ENCODE results near the gene PARN. TPM values are rescaled to one million over a fixed set of nuclear protein-coding genes. Genes with fewer than 3 reads are reported as not detected.

Gene PARN
- polyA plus RNA-seq, 1 experiment: 18.5 TPM

DNA sequence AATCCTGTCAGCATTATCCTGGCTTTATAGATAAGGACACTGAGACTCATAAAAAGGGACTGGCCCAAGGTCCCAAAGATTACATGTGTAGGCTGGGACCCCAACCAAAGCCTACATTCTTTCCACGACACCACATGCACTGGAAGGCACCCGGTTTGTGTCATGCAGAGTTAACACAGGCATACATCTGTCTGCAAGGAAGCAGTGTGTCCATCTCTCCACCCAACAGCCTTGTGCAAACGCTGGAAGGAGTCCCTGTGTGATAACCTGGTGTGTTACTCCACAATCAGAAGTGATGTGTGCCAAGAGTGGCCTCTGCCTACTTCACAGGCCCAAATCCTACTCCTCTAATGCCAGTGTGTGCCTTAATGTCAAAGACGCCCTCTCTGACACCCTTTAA is 139.8 kb downstream of the PARN start:
- TF ChIP-seq CTCF (IDR thresholded peaks at IDR 0.05; ENCODE audit: insufficient read depth, low read depth, low read length): no peak
- no peaks in the 10 kb centered on the region for H3K36me3 ChIP-seq (ENCODE audit: control insufficient read depth, insufficient read depth, low read length)
- no peaks in the 10 kb centered on the region for H3K27me3 ChIP-seq (ENCODE audit: control insufficient read depth, insufficient read depth, low read length)
- ChIA-PET CTCF (no interaction called here), POLR2A (no interaction called here)
- H3K4me3 ChIP-seq (ENCODE audit: low read depth, low read length): no peak overlapping the region
- no peak for DNase-seq (ENCODE audit: low read depth)

- CTCF ChIA-PET: interaction anchor here (0.7 kb wide), 1 partner anchor 10 kb away, joined by 4 read pairs; no protein-coding TSS in a partner anchor
- no peak for DNase-seq (ENCODE audit: low read depth)
- Histone ChIP-seq H3K27me3 (ENCODE audit: control insufficient read depth, insufficient read depth, low read length) (no peaks in the 10 kb centered on the region), H3K36me3 (ENCODE audit: control insufficient read depth, insufficient read depth, low read length) (no peaks in the 10 kb centered on the region), H3K4me3 (ENCODE audit: low read depth, low read length) (no peak overlapping the region)
- POLR2A ChIA-PET: interaction anchor here (0.6 kb wide), 1 partner anchor 225 kb away, joined by 15 read pairs; no protein-coding TSS in a partner anchor
- TF ChIP-seq CTCF (IDR thresholded peaks at IDR 0.05; ENCODE audit: insufficient read depth, low read depth, low read length): peak; percentile 21; the same call in 1 of the 2 replicates
Measured at GRCh38 chr16:14489460-14489859, 140.6 kb downstream of the PARN start.

GRCh38 chr16:14487579-14487978 is 142.5 kb downstream of the PARN start:
- Histone ChIP-seq H3K4me3 (ENCODE audit: low read depth, low read length) (no peak overlapping the region), H3K27me3 (ENCODE audit: control insufficient read depth, insufficient read depth, low read length) (no peaks in the 10 kb centered on the region), H3K36me3 (ENCODE audit: control insufficient read depth, insufficient read depth, low read length) (no peaks in the 10 kb centered on the region)
- CTCF ChIA-PET: interaction anchor here (1.1 kb wide), 1 partner anchor 24 kb away, joined by 3 read pairs; no protein-coding TSS in a partner anchor
- DNase-seq (ENCODE audit: low read depth): no peak
- POLR2A ChIA-PET: no interaction called here
- TF ChIP-seq CTCF (IDR thresholded peaks at IDR 0.05; ENCODE audit: insufficient read depth, low read depth, low read length): no peak

DNA sequence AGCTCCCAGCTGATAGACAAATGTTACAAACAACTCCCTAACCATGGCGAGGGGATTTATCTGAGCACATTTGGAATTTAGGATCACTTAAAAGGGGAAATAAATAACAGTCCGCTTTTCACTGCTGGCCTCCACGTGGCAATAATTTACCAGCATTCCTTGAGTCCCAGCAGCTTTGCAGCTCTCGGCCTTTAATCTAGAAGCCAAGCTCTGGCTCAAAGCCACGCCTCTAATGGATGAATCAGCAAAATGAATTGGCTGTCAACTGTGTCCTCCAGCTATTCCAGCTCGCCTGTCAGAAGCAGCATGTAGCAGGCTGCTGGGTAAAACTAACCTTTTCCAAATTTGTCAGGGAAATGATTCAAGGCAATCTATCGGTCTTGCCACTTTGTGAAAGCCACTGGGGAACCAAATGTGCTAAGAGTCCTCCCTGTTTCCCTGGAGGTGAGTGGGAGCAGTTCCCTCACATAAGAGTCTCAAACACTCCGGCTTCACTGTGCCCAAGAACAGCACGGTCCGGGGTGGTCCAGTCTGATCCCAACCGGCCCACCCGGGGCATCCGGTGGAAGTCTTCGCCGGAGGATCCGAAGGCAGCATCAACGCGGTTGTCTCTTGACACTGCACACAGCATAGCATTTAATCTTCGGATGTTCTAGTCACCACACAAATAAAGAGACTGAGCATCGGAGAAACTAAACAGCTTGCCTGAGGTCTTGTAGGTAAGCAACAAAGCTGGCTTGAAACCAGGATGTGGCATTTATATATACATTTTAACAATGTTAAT is 143.3 kb downstream of the PARN start:
- DNase-seq (ENCODE audit: low read depth): peak; percentile 85
- Histone ChIP-seq H3K36me3 (ENCODE audit: control insufficient read depth, insufficient read depth, low read length) (peaks cover 4% of the 10 kb centered on the region), H3K4me3 (ENCODE audit: low read depth, low read length) (peak overlapping the region; percentile 23), H3K27me3 (ENCODE audit: control insufficient read depth, insufficient read depth, low read length) (no peaks in the 10 kb centered on the region)
- no peak for TF ChIP-seq CTCF (IDR thresholded peaks at IDR 0.05; ENCODE audit: insufficient read depth, low read depth, low read length)
- ChIA-PET POLR2A (interaction anchor here (0.5 kb wide), 1 partner anchor 108 kb away, joined by 3 read pairs; no protein-coding TSS in a partner anchor), CTCF (interaction anchor here (0.7 to 1.5 kb wide), 5 partner anchors 16 to 154 kb away, joined by 3 read pairs; no protein-coding TSS in a partner anchor)

GRCh38 chr16:14485811-14486519 is 144.1 kb downstream of the PARN start:
- no peak for DNase-seq (ENCODE audit: low read depth)
- ChIA-PET POLR2A (interaction anchor here (0.5 kb wide), 1 partner anchor 108 kb away, joined by 3 read pairs; no protein-coding TSS in a partner anchor), CTCF (interaction anchor here (0.7 to 1.5 kb wide), 4 partner anchors 16 to 153 kb away, joined by 3 read pairs; no protein-coding TSS in a partner anchor)
- no peak for TF ChIP-seq CTCF (IDR thresholded peaks at IDR 0.05; ENCODE audit: insufficient read depth, low read depth, low read length)
- Histone ChIP-seq H3K36me3 (ENCODE audit: control insufficient read depth, insufficient read depth, low read length) (peaks cover 4% of the 10 kb centered on the region), H3K27me3 (ENCODE audit: control insufficient read depth, insufficient read depth, low read length) (no peaks in the 10 kb centered on the region), H3K4me3 (ENCODE audit: low read depth, low read length) (no peak overlapping the region)
